ENCODE data around the gene CHRD.
A peak's percentile ranks its signal among the peaks of the same experiment; 100 is the strongest.

CHRD gene

GRCh38 chr3:184333700-184334099, 46.2 kb upstream of the CHRD start:
- H3K9me3 ChIP-seq (ENCODE audit: insufficient read depth, low read length, severe bottlenecking): no peaks in the 10 kb centered on the region
- H3K36me3 ChIP-seq (ENCODE audit: insufficient read depth, low read length): peaks cover 65% of the 10 kb centered on the region
- H3K79me2 ChIP-seq (ENCODE audit: insufficient read depth, low read length): peaks cover 16% of the 10 kb centered on the region
- ATAC-seq (ENCODE audit: insufficient read depth, low read depth) (no peak), DNase-seq (no peak)
- no peaks in the 10 kb centered on the region for H3K27me3 ChIP-seq (ENCODE audit: insufficient read depth, low read length, poor library complexity)
- H3K4me1 ChIP-seq (ENCODE audit: insufficient read depth, low read length): peaks cover 16% of the 10 kb centered on the region
- TF ChIP-seq EZH2 (IDR thresholded peaks at IDR 0.05; ENCODE audit: borderline replicate concordance, low read depth, low read length, severe bottlenecking) (no peak), CTCF (IDR thresholded peaks at IDR 0.05; ENCODE audit: borderline replicate concordance, extremely low read depth, low read length, poor library complexity, severe bottlenecking) (no peak)
- H3K4me2 ChIP-seq (ENCODE audit: insufficient read depth, low read length): no peak overlapping the region
- no peak overlapping the region for H3K4me3 ChIP-seq (ENCODE audit: low read depth in 1 of 2, low read length in 2 of 2)
- no peak overlapping the region for H2AFZ ChIP-seq (ENCODE audit: low read depth, low read length)
- H4K20me1 ChIP-seq (ENCODE audit: insufficient read depth, low read length): peaks cover 60% of the 10 kb centered on the region
- no peak overlapping the region for H3K27ac ChIP-seq (ENCODE audit: low read length)
- H3K9ac ChIP-seq (ENCODE audit: low read depth, low read length): no peak overlapping the region

GRCh38 chr3:184334470-184335158, 45.2 kb upstream of the CHRD start:
- H2AFZ ChIP-seq (ENCODE audit: low read depth, low read length): no peak overlapping the region
- no peaks in the 10 kb centered on the region for H3K27me3 ChIP-seq (ENCODE audit: insufficient read depth, low read length, poor library complexity)
- H3K9ac ChIP-seq (ENCODE audit: low read depth, low read length): no peak overlapping the region
- H3K4me1 ChIP-seq (ENCODE audit: insufficient read depth, low read length): peaks cover 16% of the 10 kb centered on the region
- no peaks in the 10 kb centered on the region for H3K9me3 ChIP-seq (ENCODE audit: insufficient read depth, low read length, severe bottlenecking)
- H3K79me2 ChIP-seq (ENCODE audit: insufficient read depth, low read length): peaks cover 13% of the 10 kb centered on the region
- DNase-seq (no peak), ATAC-seq (ENCODE audit: insufficient read depth, low read depth) (0 out of 3 replicates have a peak, but pooled peaks have one; percentile 2)
- no peak for TF ChIP-seq EZH2 (IDR thresholded peaks at IDR 0.05; ENCODE audit: borderline replicate concordance, low read depth, low read length, severe bottlenecking)
- no peak overlapping the region for H3K4me2 ChIP-seq (ENCODE audit: insufficient read depth, low read length)
- peaks cover 56% of the 10 kb centered on the region for H3K36me3 ChIP-seq (ENCODE audit: insufficient read depth, low read length)
- H4K20me1 ChIP-seq (ENCODE audit: insufficient read depth, low read length): peaks cover 57% of the 10 kb centered on the region
- no peak overlapping the region for H3K4me3 ChIP-seq (ENCODE audit: low read depth in 1 of 2, low read length in 2 of 2)
- H3K27ac ChIP-seq (ENCODE audit: low read length): no peak overlapping the region

- Histone ChIP-seq H3K4me1 (ENCODE audit: insufficient read depth, low read length) (peaks cover 16% of the 10 kb centered on the region), H3K36me3 (ENCODE audit: insufficient read depth, low read length) (peaks cover 50% of the 10 kb centered on the region), H4K20me1 (ENCODE audit: insufficient read depth, low read length) (peaks cover 57% of the 10 kb centered on the region), H3K9ac (ENCODE audit: low read depth, low read length) (peak overlapping the region; percentile 50; the same call in 1 of the 2 replicates), H3K27ac (ENCODE audit: low read length) (no peak overlapping the region; the same call in 1 of the 2 replicates), H3K4me2 (ENCODE audit: insufficient read depth, low read length) (peak overlapping the region; percentile 68), H2AFZ (ENCODE audit: low read depth, low read length) (no peak overlapping the region; the same call in 1 of the 2 replicates), H3K4me3 (ENCODE audit: low read depth in 1 of 2, low read length in 2 of 2) (peak overlapping the region in 1 of 2 experiments; percentile 56; a peak in 2 of 4 replicates), H3K27me3 (ENCODE audit: insufficient read depth, low read length, poor library complexity) (no peaks in the 10 kb centered on the region), H3K9me3 (ENCODE audit: insufficient read depth, low read length, severe bottlenecking) (no peaks in the 10 kb centered on the region), H3K79me2 (ENCODE audit: insufficient read depth, low read length) (peaks cover 13% of the 10 kb centered on the region)
- no peak for DNase-seq
- TF ChIP-seq EZH2 (IDR thresholded peaks at IDR 0.05; ENCODE audit: borderline replicate concordance, low read depth, low read length, severe bottlenecking) (no peak), CTCF (IDR thresholded peaks at IDR 0.05; ENCODE audit: borderline replicate concordance, extremely low read depth, low read length, poor library complexity, severe bottlenecking) (no peak)
- ATAC-seq (ENCODE audit: insufficient read depth, low read depth): peak; percentile 22
Measured at GRCh38 chr3:184335291-184335660, 44.6 kb upstream of the CHRD start.
